ENCODE data around the gene EIF4E3.

Gene EIF4E3

DNA sequence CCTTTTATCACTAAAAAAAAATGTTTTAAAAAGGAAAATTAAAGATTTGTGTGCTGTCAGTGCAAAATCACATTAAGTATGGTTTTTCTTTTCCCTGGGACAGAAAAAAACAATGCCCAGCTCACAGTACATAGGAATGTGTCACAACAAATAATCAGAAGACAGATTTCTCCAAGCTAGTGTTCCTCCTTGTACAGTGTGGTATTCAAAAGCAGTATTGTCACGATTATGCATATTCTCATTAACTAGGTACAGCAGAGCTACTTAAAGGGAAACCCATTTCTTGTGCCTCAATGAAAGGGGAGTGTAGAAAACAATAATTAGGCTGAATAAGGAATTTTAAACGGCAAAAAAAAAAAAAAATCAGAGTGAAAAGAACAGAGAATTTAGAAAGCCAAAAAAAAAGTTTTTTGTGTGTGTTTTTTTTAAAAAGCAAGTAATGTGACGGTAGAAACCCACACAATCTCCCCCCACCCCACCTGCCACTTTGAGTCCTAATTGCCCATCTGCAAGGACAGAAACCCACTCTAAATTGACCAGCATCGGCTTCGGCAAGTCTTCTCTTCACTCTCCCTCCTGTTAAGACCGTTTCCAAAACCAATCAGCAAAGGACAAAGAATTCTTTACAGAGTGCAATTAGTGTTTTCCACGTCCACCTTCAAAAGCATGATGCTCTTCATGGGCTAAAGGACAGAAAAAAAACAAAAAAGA is 41.0 kb downstream of the EIF4E3 start:
- Histone ChIP-seq H3K56ac (ENCODE audit: low read length) (no peak overlapping the region), H3K4me3 (ENCODE audit: low read length) (no peak overlapping the region), H2BK15ac (replicated peaks; ENCODE audit: low read depth) (no peak overlapping the region), H4K8ac (ENCODE audit: low read depth, low read length) (no peak overlapping the region), H3K4ac (ENCODE audit: low read depth, low read length) (no peak overlapping the region), H3K4me1 (ENCODE audit: control insufficient read depth, low read depth, low read length) (peaks cover 7% of the 10 kb centered on the region), H3K36me3 (ENCODE audit: control insufficient read depth, insufficient read depth, low read length) (no peaks in the 10 kb centered on the region), H3K23ac (ENCODE audit: low read length) (no peak overlapping the region), H3K79me2 (ENCODE audit: control insufficient read depth, insufficient read depth, low read length) (no peaks in the 10 kb centered on the region), H3K9ac (ENCODE audit: low read length) (no peak overlapping the region), H3K18ac (ENCODE audit: low read length) (peak overlapping the region; percentile 84), H3K27me3 (ENCODE audit: insufficient read depth, low read length, poor library complexity) (no peaks in the 10 kb centered on the region), H2BK120ac (ENCODE audit: low read depth, low read length) (peak overlapping the region; percentile 61), H4K5ac (ENCODE audit: low read length) (no peak overlapping the region), H3K27ac (ENCODE audit: low read depth, low read length) (no peak overlapping the region), H2AK5ac (ENCODE audit: low read length) (no peak overlapping the region), H2BK5ac (ENCODE audit: low read length) (no peak overlapping the region), H3K79me1 (ENCODE audit: low read length) (no peaks in the 10 kb centered on the region), H3K4me2 (ENCODE audit: low read length) (no peak overlapping the region)
- WGBS (ENCODE audit: extremely low coverage, insufficient coverage, low lambda C conversion rate), result no CpG with 5 or more reads among the region's 7 CpGs
- DNase-seq, result no peak

DNA sequence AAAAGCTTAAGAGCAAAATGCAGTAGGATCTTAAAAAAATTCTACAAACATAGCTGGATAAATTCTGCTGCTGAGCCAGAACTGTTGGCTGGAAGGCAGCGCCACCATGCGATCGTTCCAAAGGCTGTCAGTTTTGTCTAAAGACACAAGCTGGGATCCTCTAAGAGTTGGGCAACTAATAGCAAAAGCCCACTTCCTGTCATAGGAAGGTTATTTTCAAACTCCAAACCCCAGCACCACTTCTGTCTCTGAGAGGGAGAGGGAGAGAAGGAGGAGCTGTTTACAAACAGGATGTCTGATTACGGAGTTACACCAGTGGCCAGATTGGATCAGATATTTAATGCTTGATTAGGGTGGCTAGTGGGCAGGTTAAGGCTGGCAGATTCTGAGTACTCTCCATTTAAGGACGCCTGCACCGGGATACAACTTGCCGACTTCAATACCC is 44.0 kb downstream of the EIF4E3 start:
- Histone ChIP-seq H2BK120ac (ENCODE audit: low read depth, low read length) (no peak overlapping the region), H4K5ac (ENCODE audit: low read length) (no peak overlapping the region), H3K79me1 (ENCODE audit: low read length) (no peaks in the 10 kb centered on the region), H3K27ac (ENCODE audit: low read depth, low read length) (no peak overlapping the region), H3K4me3 (ENCODE audit: low read length) (no peak overlapping the region), H2BK5ac (ENCODE audit: low read length) (no peak overlapping the region), H3K79me2 (ENCODE audit: control insufficient read depth, insufficient read depth, low read length) (no peaks in the 10 kb centered on the region), H2BK15ac (replicated peaks; ENCODE audit: low read depth) (no peak overlapping the region), H3K4me2 (ENCODE audit: low read length) (no peak overlapping the region), H3K4ac (ENCODE audit: low read depth, low read length) (no peak overlapping the region), H3K18ac (ENCODE audit: low read length) (no peak overlapping the region), H3K4me1 (ENCODE audit: control insufficient read depth, low read depth, low read length) (no peaks in the 10 kb centered on the region), H2AK5ac (ENCODE audit: low read length) (no peak overlapping the region), H3K27me3 (ENCODE audit: insufficient read depth, low read length, poor library complexity) (no peaks in the 10 kb centered on the region), H3K9ac (ENCODE audit: low read length) (no peak overlapping the region), H3K23ac (ENCODE audit: low read length) (no peak overlapping the region), H4K8ac (ENCODE audit: low read depth, low read length) (no peak overlapping the region), H3K56ac (ENCODE audit: low read length) (no peak overlapping the region), H3K36me3 (ENCODE audit: control insufficient read depth, insufficient read depth, low read length) (no peaks in the 10 kb centered on the region)
- peak; percentile 78 for DNase-seq
- WGBS (ENCODE audit: extremely low coverage, insufficient coverage, low lambda C conversion rate), result no CpG with 5 or more reads among the region's 7 CpGs

DNA sequence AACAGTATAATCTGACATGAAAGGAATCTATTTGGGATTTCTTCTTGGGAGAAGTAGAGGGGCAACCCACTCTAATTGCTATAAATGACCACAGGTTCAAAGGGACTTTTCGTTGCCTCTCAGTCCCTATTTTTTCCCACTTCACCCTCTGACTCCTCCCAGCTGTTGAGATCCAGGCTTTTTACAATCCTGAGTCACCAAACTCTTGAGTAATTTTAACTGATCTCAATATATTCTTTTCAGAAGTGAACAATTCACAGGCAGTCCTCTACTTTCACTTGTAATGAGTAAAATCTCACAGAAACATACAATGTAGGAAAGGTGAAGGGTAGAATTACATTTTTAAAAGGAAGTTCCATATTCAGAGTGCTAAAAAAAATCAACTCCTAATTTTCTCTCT is 44.6 kb downstream of the EIF4E3 start:
- Histone ChIP-seq H3K27me3 (ENCODE audit: insufficient read depth, low read length, poor library complexity) (no peaks in the 10 kb centered on the region), H2AK5ac (ENCODE audit: low read length) (no peak overlapping the region), H3K79me1 (ENCODE audit: low read length) (no peaks in the 10 kb centered on the region), H3K18ac (ENCODE audit: low read length) (no peak overlapping the region), H3K23ac (ENCODE audit: low read length) (no peak overlapping the region), H3K27ac (ENCODE audit: low read depth, low read length) (no peak overlapping the region), H4K8ac (ENCODE audit: low read depth, low read length) (no peak overlapping the region), H4K5ac (ENCODE audit: low read length) (no peak overlapping the region), H3K9ac (ENCODE audit: low read length) (no peak overlapping the region), H3K4ac (ENCODE audit: low read depth, low read length) (no peak overlapping the region), H3K56ac (ENCODE audit: low read length) (no peak overlapping the region), H2BK120ac (ENCODE audit: low read depth, low read length) (no peak overlapping the region), H3K4me1 (ENCODE audit: control insufficient read depth, low read depth, low read length) (no peaks in the 10 kb centered on the region), H2BK15ac (replicated peaks; ENCODE audit: low read depth) (no peak overlapping the region), H3K36me3 (ENCODE audit: control insufficient read depth, insufficient read depth, low read length) (no peaks in the 10 kb centered on the region), H2BK5ac (ENCODE audit: low read length) (no peak overlapping the region), H3K4me2 (ENCODE audit: low read length) (no peak overlapping the region), H3K79me2 (ENCODE audit: control insufficient read depth, insufficient read depth, low read length) (no peaks in the 10 kb centered on the region), H3K4me3 (ENCODE audit: low read length) (no peak overlapping the region)
- DNase-seq, result no peak
- no CpG with 5 or more reads among the region's 1 CpG for WGBS (ENCODE audit: extremely low coverage, insufficient coverage, low lambda C conversion rate)

DNA sequence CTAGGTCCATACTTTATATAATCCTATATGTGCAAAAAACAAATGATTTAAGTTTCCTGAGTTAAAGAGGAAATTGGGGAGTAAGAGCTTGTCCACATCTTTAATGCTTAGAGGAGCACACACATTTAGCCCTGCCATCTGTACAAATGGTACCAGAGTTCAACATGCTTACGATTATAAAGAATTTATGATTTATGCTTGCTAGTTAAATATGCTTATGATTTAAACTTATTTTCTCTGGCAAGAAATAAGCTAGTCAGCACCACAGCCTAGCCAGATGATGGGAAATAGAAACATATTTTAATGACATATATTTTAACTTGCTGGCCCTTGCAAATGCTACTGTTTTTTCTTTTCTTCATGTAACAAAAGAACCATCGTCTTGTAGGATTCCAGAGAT is 48.3 kb downstream of the EIF4E3 start:
- no peak overlapping the region for H2BK120ac ChIP-seq (ENCODE audit: low read depth, low read length)
- H3K23ac ChIP-seq (ENCODE audit: low read length), result no peak overlapping the region
- no peak overlapping the region for H3K4me2 ChIP-seq (ENCODE audit: low read length)
- H3K9ac ChIP-seq (ENCODE audit: low read length), result no peak overlapping the region
- no peaks in the 10 kb centered on the region for H3K79me1 ChIP-seq (ENCODE audit: low read length)
- H3K27me3 ChIP-seq (ENCODE audit: insufficient read depth, low read length, poor library complexity), result no peaks in the 10 kb centered on the region
- H3K56ac ChIP-seq (ENCODE audit: low read length), result no peak overlapping the region
- H3K4ac ChIP-seq (ENCODE audit: low read depth, low read length), result no peak overlapping the region
- H3K79me2 ChIP-seq (ENCODE audit: control insufficient read depth, insufficient read depth, low read length), result no peaks in the 10 kb centered on the region
- H3K4me3 ChIP-seq (ENCODE audit: low read length), result no peak overlapping the region
- no peaks in the 10 kb centered on the region for H3K36me3 ChIP-seq (ENCODE audit: control insufficient read depth, insufficient read depth, low read length)
- no peak overlapping the region for H2BK15ac ChIP-seq (replicated peaks; ENCODE audit: low read depth)
- H3K4me1 ChIP-seq (ENCODE audit: control insufficient read depth, low read depth, low read length), result no peaks in the 10 kb centered on the region
- no peak overlapping the region for H2BK5ac ChIP-seq (ENCODE audit: low read length)
- no peak overlapping the region for H4K5ac ChIP-seq (ENCODE audit: low read length)
- H4K8ac ChIP-seq (ENCODE audit: low read depth, low read length), result no peak overlapping the region
- no peak overlapping the region for H3K27ac ChIP-seq (ENCODE audit: low read depth, low read length)
- no peak overlapping the region for H2AK5ac ChIP-seq (ENCODE audit: low read length)
- H3K18ac ChIP-seq (ENCODE audit: low read length), result no peak overlapping the region
- WGBS (ENCODE audit: extremely low coverage, insufficient coverage, low lambda C conversion rate), result no CpG with 5 or more reads among the region's 2 CpGs
- no peak for DNase-seq

DNA sequence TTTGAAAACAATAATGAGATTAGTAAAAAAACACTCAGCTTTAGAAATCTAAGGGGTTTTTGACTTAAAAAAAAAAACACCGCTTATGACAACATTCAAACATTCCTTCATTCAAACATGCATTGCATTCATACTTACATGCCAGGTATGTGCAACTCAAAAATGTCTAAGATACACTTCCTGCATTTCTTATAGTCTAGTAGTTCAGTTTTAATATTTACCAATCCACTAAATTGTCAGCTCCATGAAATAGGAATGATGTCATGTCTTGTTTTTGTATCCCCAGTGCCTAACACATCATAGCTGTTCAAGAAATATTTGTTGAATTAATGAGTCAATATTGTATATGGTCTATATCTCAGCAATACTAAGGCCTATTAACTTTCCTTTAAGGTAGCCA is 51.7 kb downstream of the EIF4E3 start:
- Histone ChIP-seq H3K9ac (ENCODE audit: low read length) (no peak overlapping the region), H3K27me3 (ENCODE audit: insufficient read depth, low read length, poor library complexity) (no peaks in the 10 kb centered on the region), H2AK5ac (ENCODE audit: low read length) (no peak overlapping the region), H3K56ac (ENCODE audit: low read length) (no peak overlapping the region), H3K79me2 (ENCODE audit: control insufficient read depth, insufficient read depth, low read length) (no peaks in the 10 kb centered on the region), H4K8ac (ENCODE audit: low read depth, low read length) (no peak overlapping the region), H3K18ac (ENCODE audit: low read length) (no peak overlapping the region), H3K4me1 (ENCODE audit: control insufficient read depth, low read depth, low read length) (no peaks in the 10 kb centered on the region), H3K4ac (ENCODE audit: low read depth, low read length) (no peak overlapping the region), H3K4me3 (ENCODE audit: low read length) (no peak overlapping the region), H2BK120ac (ENCODE audit: low read depth, low read length) (no peak overlapping the region), H2BK15ac (replicated peaks; ENCODE audit: low read depth) (no peak overlapping the region), H2BK5ac (ENCODE audit: low read length) (no peak overlapping the region), H3K4me2 (ENCODE audit: low read length) (no peak overlapping the region), H3K79me1 (ENCODE audit: low read length) (no peaks in the 10 kb centered on the region), H4K5ac (ENCODE audit: low read length) (no peak overlapping the region), H3K36me3 (ENCODE audit: control insufficient read depth, insufficient read depth, low read length) (no peaks in the 10 kb centered on the region), H3K27ac (ENCODE audit: low read depth, low read length) (no peak overlapping the region), H3K23ac (ENCODE audit: low read length) (no peak overlapping the region)
- WGBS (ENCODE audit: extremely low coverage, insufficient coverage, low lambda C conversion rate), result no CpG with 5 or more reads among the region's 1 CpG
- no peak for DNase-seq

DNA sequence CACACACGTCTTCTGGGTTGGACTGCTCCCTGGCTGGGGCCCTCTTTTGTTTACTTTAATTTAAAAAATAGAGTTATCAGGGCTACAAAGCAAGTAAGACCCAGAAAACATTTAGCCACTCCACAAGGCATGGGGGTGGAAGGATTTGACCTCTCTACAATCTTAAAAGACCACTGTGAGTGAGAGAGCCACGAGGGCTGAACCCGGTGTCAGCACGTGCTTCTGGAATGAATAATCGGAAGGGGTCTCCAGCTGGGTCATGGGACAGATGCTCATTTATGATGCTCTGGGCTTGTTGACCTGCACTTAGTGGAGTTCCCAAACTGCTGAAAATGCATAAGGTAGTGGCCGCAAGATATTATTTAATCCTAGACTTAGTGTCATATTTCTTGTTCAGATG is 52.4 kb downstream of the EIF4E3 start:
- no peaks in the 10 kb centered on the region for H3K27me3 ChIP-seq (ENCODE audit: insufficient read depth, low read length, poor library complexity)
- no peak overlapping the region for H2AK5ac ChIP-seq (ENCODE audit: low read length)
- no CpG with 5 or more reads among the region's 6 CpGs for WGBS (ENCODE audit: extremely low coverage, insufficient coverage, low lambda C conversion rate)
- no peaks in the 10 kb centered on the region for H3K79me2 ChIP-seq (ENCODE audit: control insufficient read depth, insufficient read depth, low read length)
- H3K79me1 ChIP-seq (ENCODE audit: low read length), result no peaks in the 10 kb centered on the region
- H3K9ac ChIP-seq (ENCODE audit: low read length), result no peak overlapping the region
- no peak overlapping the region for H3K23ac ChIP-seq (ENCODE audit: low read length)
- no peak overlapping the region for H2BK15ac ChIP-seq (replicated peaks; ENCODE audit: low read depth)
- H3K4me3 ChIP-seq (ENCODE audit: low read length), result no peak overlapping the region
- no peak overlapping the region for H2BK120ac ChIP-seq (ENCODE audit: low read depth, low read length)
- H3K4ac ChIP-seq (ENCODE audit: low read depth, low read length), result no peak overlapping the region
- no peak overlapping the region for H3K4me2 ChIP-seq (ENCODE audit: low read length)
- no peak overlapping the region for H3K18ac ChIP-seq (ENCODE audit: low read length)
- H3K56ac ChIP-seq (ENCODE audit: low read length), result no peak overlapping the region
- no peaks in the 10 kb centered on the region for H3K4me1 ChIP-seq (ENCODE audit: control insufficient read depth, low read depth, low read length)
- no peak overlapping the region for H4K5ac ChIP-seq (ENCODE audit: low read length)
- H4K8ac ChIP-seq (ENCODE audit: low read depth, low read length), result no peak overlapping the region
- H3K36me3 ChIP-seq (ENCODE audit: control insufficient read depth, insufficient read depth, low read length), result no peaks in the 10 kb centered on the region
- no peak overlapping the region for H3K27ac ChIP-seq (ENCODE audit: low read depth, low read length)
- no peak overlapping the region for H2BK5ac ChIP-seq (ENCODE audit: low read length)
- no peak for DNase-seq
